ENCODE data around the gene HEPN1.

HEPN1 gene

DNA sequence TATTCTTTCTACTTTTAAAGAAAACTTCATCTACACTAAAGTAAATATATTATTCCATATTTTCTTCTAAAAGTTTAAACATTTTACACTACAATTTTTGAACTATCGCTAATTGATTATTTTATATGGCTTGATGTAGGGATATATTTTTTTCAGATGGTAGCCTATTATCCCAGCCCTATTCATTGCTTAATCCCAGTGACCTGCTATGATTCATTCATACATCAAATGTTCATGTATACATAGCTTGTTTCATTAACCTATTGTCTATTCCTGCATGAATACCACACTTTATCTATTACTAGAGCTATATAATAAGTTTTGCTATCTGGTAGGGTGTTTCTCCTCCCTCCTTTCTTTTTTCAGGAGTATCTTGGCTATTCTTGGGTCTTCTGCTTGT lies 16.4 kb upstream of the HEPN1 start:
- no peak for DNase-seq

DNA sequence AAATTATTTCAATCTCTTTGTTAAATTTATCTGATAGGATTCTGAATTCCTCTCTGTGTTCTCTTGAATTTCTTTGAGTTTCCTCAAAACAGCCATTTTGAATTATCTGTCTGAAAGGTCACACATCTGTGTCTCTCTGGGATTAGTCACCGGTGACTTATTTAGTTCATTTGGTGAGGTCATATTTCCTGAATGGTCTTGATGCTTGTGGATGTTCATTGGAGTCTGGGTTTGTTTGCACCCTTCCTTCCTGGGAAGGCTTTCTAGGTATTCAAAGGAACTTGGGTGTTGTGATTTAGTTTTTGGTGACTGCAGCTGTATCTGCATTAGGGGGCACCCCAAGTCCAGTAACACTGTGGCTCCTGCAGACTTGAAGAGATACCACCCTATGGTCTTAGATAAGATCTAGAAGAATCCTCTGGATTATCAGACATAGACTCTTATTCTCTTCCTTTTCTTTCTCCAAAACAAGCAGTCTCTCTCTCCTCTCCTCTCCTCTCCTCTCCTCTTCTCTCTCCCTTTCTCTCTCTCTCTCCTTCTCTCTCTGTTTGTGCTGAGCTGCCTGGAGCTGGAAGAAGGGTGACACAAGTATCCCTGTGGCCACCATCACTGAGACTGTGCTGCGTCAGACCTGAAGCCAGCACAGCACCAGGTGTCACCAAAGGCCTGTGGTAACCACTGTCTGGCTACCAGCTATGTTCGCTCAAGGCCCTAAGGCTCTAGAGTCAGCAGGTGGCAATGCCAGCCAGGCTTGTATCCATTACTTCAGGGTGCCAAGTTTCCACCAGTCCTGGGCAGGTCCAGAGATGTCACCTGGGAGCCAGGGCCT lies 3.3 kb upstream of the HEPN1 start:
- DNase-seq = no peak

DNA sequence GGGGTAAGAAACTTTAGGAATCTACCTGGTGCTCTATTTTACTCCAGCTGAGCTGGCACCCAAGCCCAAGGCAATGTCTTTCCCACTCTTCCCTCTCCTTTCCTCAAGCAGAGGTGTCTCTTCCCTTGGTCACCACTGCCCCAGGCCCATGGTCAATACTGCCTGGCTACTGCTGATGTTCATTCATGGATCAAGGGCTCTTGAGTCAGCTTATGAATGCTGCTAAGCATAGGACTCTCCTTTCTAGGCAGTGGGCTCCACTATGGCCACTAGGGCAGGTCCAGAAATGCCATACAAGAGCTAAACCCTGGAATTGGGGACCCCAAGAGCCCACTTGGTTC lies 2.7 kb upstream of the HEPN1 start:
- DNase-seq = no peak

DNA sequence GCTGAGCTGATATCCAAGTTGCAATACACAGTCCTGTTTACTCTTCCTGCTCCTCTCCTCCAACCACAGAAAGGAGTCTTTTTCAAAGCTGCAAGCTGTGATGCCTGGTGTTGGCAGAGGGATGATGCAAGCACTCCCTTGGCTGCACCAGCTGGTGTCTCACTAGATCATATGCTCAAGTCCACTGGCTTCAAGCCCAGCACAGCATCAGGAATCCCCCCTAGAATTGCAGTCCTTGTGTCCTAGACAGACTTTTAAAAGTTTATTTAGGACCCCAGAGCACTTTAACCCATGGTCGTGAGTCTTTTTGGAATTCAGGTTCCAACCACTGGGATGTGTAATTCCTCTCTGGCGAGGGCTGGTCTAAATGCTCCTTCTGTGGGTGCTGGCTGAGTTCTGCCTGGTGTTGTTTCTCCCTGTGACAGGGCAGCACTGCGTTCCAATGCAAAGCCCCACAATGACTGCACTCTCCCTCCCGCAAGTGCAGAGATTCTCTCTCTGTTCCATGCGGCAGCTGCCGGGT lies 1.9 kb upstream of the HEPN1 start:
- DNase-seq = no peak

DNA sequence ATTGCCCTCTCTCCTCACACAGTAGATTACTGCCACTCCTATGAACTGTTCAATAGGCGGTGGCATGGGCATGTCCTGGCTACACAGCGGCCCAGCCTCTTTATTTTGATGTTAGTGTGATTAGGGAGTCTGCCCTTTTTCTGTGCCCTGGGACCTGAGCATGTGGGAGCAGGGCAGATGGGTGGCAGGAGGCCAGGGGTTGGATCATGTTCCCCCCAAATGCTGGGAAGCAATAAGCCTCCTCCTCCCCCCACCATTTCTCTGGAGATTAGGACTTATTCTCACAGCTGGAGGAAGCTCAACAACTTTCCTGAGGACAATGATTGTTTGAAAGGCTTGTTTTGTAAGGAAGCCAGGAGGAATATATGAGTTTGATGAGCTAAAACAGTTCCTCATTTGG lies 848 bp downstream of the HEPN1 start:
- DNase-seq = no peak

DNA sequence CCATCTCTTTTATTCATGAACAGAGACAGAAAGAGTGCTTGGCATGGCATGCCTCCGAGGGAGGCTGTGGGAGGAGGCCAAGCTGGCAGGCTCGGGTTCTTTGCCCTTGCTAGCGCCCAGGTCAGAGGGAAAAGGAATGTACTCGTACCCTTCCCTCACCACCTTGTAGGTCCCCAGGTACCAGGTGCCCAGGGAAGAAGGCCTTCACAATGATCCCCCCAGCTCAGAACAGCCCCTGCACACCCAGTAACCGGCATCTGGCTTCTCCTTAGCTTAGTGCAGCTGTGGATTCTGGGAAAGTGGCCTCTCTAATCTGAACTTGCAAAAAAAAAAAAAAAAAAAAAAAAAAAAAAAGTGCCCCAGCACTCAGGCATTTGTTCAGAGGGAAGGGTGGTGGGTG lies 1.3 kb downstream of the HEPN1 start:
- DNase-seq = no peak

DNA sequence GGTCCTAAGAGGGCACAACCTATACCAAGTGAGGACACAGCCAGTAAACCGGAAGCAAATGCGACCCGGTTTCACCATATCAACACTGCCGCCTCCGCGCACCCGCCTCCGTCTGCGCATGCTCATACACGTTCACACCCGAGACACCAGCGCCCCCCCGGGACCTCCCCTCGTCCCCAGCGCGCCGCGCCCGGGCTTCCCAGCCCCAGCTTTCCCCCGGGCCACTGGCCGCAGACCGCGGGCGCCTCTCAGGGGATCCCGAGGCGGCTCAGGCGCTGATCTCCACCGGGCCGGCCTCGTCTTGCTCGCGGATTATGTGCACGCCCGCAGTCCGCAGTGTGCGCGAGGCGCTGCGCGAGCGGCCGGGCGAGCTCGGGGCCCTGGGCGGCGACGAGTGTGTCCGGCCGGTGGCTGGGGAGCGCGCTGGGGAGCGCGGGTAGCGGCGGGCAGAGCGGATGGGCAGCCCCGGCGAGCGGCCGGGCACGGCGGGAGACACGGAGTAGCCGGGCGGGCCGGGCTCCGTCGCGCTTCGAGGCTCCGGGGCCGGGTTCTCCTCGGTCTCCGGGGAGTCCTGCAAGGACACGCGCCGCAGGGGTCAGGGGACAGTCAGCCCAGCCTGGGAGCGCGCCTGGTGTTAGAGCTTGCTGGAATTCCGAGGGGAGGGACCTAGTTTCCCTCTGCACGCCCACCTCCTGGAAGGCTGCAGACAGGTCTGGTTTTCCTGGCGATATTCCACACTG lies 2.0 kb downstream of the HEPN1 start:
- no peak for DNase-seq

DNA sequence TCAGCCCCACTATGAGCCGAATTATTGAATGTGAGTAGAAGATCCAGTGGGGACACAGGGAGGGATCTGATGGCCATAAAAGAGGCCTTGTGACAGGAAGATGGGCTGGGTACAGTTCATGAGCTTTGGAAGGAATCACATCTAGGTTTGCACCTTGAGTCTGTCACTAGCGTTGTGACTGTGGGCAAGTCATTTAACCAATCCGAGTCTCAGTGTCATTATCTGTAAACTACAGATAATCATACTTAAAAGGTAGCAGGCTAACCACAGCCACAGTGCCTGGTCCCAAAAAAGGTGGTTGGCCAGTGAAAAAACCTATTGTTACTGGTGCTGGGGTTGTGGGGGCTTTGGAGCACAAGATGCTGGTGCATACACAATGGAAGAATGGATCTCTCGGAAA lies 3.8 kb downstream of the HEPN1 start:
- DNase-seq = no peak

DNA sequence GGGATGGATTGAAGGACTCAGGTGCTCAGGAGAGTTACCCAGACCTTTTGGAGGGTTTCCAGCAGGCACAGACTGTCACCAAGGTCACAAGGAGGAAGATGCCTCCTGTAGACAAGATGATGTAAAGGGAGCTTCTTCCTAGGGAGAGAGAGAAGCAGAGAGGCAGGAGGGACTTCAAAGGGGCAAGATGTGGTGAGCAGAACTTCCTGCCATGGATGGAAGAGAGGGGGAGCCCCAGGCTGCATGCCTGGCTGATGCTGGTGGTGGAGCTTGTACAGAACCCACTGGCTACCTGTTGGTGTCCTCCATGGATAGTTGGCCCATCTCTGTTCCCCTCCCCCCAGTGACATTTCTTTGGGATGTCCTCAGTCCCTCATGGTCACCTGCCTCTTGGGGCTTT lies 4.2 kb downstream of the HEPN1 start:
- DNase-seq = no peak

DNA sequence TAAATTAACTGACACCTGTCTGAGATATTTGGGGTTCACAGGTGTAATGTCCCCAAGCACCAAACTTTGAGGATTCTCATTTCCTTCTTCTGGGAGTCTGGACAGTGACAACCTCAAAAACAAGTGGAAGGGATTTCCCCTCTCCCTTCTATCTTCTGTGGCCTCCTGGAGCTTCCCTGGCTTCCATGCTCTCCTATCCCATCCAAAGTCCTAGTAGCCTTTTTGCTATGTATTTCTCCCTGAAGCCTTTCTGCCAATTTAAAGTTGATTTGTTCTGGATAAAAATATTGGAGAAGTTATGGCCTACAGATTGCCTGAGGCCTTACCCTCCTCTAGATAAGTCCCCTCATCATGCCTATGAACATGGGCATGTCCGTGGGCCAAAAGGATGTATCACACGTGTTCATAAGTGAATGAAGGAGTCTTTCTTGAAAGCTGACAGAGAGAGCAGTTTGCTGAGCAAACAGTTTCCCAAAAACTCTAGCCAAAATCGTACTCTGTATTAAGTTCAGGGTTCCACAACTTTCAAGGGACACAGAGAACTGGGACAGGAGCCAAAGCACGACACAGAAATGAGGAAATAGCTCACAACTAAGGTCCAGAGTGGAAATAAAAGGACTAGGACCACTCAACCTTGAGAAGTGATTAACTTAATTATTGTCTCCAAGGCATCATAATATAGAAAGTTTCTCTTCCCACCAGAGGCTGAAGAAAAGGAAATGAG lies 10.1 kb downstream of the HEPN1 start:
- no peak for DNase-seq

DNA sequence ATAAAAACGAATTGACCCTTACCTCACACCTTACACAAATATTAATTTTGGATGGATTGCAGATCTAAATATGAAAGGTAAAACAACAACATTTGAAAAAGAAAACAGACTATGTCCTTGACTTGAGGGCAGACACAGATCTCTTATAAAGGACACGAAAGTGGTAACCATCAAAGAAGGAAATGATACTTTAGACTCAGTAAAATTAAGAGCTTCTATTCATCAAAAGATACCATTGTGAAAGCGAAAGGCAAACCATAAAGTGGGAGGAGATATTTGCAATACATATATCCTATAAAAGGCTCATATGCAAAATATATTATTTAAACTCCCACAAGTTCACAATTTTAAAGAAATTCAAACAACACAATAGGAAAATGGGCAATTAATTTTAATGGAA lies 11.7 kb downstream of the HEPN1 start:
- DNase-seq = no peak

DNA sequence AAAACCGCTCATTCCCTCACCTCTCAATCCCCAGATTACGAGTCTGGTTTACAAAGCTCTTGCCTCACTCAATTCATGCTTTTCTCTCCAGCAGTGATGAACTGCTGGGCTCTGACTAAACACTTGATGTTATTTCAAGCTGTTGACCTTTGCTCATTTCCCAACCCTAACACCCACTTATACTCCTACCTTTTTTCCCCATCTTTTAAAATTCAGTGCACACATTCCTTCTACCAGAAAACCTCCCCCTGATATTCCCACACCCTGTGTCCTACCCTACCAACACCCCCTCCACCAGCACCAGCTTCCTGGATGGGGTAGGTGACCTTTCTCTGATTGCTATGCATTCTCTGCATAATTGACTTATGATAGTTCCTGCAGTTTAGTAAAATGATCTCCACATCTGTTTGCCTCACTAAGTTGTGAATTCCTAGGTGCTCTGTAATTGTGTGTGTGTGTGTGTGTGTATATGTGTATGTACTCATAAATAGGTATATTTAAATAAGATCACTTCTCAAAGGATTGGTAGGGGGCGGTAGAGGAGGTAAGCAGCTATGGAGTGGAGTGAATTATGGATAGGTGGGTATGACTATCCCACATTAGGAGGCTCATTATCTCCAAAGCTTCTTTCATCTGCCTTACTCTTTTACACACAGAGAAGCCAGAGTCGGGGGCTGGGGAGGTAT lies 16.0 kb downstream of the HEPN1 start:
- DNase-seq = no peak

DNA sequence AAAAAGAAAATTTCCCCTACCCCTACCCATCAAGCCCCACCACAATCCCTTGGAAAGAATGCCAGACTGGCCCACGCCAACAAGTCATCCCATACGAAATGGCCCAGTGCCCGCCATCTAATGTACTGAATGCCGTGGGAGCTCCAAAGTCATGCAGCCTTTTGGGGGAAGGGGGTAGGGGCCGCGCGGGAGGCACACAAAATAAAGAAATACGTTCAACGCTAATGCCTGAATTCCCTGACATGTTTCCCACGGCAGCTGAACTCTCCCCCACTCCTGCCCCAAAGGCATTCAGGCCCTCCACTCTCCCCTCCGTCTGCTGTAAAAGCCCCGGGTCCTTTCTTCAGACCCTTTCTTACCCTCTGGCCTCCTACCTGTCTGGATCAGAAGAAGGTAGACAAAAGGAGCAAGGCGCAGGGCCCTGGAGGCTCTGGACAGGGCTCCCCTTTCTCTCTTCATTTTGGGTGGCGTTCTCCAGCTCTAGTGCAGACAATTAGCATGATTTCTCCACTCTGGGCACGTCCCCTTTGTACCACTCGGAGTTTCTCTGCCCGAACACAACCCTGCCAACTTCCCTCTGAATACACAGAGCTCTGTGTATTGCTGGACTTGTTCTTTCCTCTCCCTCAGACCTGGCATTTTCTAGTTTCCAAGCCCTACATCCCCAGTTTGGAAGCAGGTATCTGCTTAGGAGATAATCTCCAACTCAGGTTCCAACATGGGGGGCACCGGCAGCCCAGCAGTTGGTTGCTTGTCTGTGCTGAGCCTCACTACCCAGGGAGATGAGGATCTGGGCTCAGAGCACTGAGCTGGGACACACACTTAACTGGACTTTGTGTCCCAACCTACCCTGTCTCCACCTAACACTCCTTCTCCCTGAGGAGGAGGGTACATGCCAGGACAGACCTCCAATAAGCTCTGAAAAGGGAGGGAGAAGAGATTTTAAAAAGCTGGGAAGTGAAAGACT lies 16.8 kb downstream of the HEPN1 start, which contains the start of gene HEPACAM:
TSS of gene HEPACAM (minus strand) at position 500 of the 967 bp plus-strand sequence. CDS start at position 459, 41 bp downstream.
- no peak for DNase-seq

DNA sequence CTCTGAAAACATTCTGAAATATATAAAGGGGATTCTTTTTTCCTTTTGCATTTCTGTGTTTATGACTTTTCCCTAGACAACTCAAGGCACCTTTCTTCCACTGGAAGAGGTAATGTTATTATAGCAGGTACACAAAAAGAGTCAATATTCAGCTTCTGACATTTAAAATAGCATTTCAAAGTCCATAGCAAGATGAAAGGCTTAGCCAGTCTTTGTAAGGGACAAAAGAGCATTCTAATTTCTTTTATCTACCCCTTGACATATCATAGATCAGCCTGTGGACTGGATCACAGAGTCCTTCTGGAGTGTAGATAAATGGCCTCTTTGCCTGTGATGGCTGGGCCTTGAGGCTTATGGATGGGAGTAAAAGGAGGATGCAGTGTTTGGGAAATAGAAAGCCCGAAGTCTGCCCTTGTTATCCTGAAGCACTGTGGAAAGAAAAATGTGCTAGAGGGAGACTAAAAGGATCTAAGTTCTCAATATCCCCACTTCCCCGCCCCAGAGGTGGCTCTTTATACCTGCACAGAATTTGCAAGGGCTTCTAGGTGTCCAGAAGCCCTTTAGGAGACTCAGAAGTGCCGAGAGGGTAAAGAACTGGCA lies 18.4 kb downstream of the HEPN1 start:
- no peak for DNase-seq

DNA sequence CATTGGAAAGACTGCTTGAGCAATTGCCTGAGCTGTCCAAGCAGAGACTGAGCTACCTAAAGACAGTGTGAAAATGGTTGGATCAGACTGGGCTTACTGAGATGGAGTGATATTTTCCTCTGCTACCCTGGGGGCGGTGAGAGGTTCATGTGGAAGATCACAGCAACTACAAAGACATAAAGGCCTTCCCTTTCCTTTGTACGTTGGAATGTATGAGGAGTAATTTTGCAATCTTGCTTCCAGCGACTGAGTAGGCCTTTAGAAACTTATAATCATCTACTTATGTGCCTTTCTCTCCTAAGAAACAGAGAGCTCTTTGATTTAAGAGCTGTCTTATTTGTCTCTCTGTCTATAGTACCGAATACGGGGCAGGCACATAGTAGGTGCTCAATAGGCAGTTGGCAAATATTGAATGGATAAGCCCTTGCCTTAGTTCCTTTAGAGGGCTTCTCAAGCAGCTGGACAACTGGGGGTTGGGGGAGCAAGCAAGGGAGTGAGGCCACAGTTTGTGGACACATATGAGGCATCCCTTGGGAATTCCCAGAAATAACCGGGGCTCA lies 19.2 kb downstream of the HEPN1 start:
- no peak for DNase-seq

DNA sequence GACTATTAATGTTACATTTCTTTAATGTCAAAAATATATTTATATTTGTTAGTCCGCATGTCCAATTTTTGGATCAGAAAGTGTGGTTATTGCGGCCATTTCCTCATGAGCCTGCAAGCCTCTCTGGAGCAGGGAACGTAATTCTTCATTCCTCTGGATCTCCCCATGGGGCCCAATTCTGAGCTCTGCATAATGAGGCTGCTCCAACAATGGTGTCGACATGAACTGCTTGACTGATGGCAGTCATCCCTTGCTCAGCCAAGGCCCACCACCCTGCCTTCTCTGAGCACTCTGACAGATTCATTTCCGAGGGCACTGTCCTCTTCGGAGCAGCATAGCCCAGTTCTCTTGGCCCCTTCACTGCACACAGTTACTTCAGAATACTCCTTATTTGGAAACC lies 19.9 kb downstream of the HEPN1 start:
- no peak for DNase-seq

DNA sequence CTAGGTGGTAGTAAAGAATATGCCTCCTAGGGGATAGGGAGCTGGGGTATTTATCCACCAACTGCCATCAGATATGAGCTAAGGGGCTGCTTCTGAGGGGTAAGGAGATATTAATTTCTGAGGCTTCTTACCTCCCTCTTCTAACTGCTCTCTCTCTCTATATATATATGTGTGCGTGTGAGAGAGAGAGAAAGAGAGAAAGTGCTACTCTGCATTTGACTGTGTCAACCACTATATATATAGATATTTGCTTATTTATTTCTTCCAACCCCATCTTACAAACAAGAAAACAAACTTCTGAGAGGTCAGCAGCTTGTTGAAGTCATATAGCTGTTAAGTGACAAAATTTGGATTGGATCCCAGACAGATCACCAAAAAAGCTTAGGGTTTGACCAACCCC lies 22.7 kb downstream of the HEPN1 start:
- DNase-seq = no peak

DNA sequence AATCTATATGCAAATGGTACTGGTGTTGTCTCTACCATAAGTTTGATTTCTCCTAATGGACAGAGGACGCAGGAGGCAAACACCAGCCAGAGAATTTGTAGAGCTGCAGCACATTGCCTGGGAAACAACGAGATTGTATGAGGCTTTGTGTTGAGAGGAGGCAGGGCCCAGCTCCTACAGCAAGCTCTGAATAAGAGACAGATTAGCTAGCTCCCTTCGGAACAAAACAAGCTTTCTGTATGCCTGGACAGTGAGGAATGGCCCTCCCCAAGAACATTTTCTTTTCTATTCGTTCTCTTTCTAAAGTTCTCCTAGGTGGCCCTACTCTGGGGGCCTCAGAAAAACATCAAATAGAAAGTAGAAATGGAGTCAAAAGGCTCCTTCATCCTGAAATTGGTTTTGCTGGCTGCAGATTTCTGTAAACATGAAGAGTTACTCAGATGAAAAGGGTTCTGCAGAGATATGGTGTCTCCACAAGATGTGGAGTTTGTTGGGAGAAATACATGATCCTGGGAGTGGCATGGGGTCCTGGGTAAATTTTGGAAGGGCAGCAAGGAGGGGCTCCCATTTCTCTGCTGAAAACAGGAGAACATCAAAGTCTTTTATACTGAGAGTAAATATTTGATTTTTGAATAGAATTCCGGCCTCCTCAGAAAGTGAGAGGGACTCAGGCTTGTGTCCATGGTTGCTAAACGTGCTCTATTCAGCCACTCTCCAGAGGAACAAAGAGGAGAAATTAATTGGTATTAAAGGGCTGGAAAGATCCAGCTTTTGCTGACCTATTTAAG lies 23.6 kb downstream of the HEPN1 start:
- DNase-seq = no peak

DNA sequence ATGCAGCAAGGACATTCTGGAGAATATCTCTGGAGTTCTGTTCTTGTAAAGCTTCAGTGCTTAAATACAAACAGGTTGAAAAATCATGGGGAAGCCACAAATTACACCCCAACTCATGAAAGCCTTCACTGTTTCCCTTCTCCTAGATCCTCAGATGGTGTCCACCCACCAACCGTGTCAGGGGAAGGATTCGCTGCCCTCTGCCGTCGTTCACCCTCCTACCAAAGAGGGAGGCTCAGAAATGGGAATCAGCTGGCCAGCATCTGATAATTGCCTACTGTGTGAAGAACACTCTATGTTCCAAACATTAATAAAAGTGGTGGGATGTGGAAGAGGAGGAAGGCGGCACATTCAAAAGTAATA lies 24.2 kb downstream of the HEPN1 start:
- DNase-seq = no peak

DNA sequence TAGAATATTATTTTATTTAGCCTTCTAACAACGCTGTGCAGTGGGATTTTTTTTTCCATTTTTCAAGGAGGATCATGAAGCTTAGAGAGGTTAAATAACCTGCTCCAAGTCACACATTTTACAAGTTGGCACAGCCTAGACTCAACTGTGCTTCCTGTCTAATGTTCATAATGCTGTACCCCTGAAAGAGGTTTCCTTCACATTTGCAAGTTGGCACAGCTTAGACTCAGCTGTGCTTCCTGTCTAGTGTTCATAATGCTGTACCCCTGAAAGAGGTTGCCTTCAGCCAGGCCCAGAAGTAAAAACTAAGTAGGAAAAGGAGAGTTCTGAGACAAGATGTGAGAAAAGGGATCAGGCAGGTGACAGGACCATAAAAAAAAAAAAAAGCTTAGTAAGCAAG lies 24.7 kb downstream of the HEPN1 start:
- no peak for DNase-seq

All from amniotic stem cell (primary cell).